ENCODE results near the gene ZNHIT1. TPM values are rescaled to one million over a fixed set of nuclear protein-coding genes. Genes with fewer than 3 reads are reported as not detected.

The ZNHIT1 gene
- total RNA-seq, 1 donor from 2014 or later: 115 TPM

- no peak for TF ChIP-seq EZH2 (IDR thresholded peaks at IDR 0.05; ENCODE audit: insufficient read depth, low read length)
- no peaks in the 10 kb centered on the region for H3K36me3 ChIP-seq (ENCODE audit: insufficient read depth, low read length)
- Mint-ChIP-seq H3K9me3 (ENCODE audit: unreplicated experiment) (peaks cover 11% of the 10 kb centered on the region), H3K36me3 (ENCODE audit: low read depth, unreplicated experiment) (no peaks in the 10 kb centered on the region), H3K4me3 (ENCODE audit: unreplicated experiment) (peak overlapping the region; percentile 57), H3K27me3 (ENCODE audit: low read depth, unreplicated experiment) (peaks cover 48% of the 10 kb centered on the region), H3K27ac (ENCODE audit: unreplicated experiment) (peak overlapping the region; percentile 66), H3K4me1 (ENCODE audit: low read depth, unreplicated experiment) (peaks cover 45% of the 10 kb centered on the region)
- H3K9me3 ChIP-seq (ENCODE audit: insufficient read depth, low read depth, low read length): peaks cover 6% of the 10 kb centered on the region
- peaks cover 58% of the 10 kb centered on the region for H3K4me1 ChIP-seq (ENCODE audit: insufficient read depth, low read length)
- H3K4me3 ChIP-seq (ENCODE audit: insufficient read depth, low read depth, low read length): no peak overlapping the region
- no peak for FAIRE-seq
- peaks cover 62% of the 10 kb centered on the region for H3K27me3 ChIP-seq (ENCODE audit: insufficient read depth, low read length)
- H3K79me2 ChIP-seq (ENCODE audit: insufficient read depth, low read length): no peaks in the 10 kb centered on the region
- H3K4me2 ChIP-seq (ENCODE audit: low read length): no peak overlapping the region
- H4K20me1 ChIP-seq (ENCODE audit: insufficient read depth, low read length): peaks cover 10% of the 10 kb centered on the region
- H2AFZ ChIP-seq (ENCODE audit: low read depth, low read length): no peak overlapping the region
- H3K9ac ChIP-seq (ENCODE audit: low read length): no peak overlapping the region
- no peak overlapping the region for H3K27ac ChIP-seq (ENCODE audit: low read depth, low read length)
- no peak for DNase-seq (ENCODE audit: low read depth)
These were observed 47.1 kb upstream of the ZNHIT1 start for GRCh38 chr7:101170617-101171441.

- Histone ChIP-seq H3K9me3 (ENCODE audit: insufficient read depth, low read depth, low read length) (peaks cover 6% of the 10 kb centered on the region), H3K27me3 (ENCODE audit: insufficient read depth, low read length) (peaks cover 64% of the 10 kb centered on the region), H3K4me3 (ENCODE audit: insufficient read depth, low read depth, low read length) (no peak overlapping the region), H3K79me2 (ENCODE audit: insufficient read depth, low read length) (no peaks in the 10 kb centered on the region), H3K4me2 (ENCODE audit: low read length) (no peak overlapping the region), H4K20me1 (ENCODE audit: insufficient read depth, low read length) (peaks cover 10% of the 10 kb centered on the region), H3K9ac (ENCODE audit: low read length) (no peak overlapping the region), H3K36me3 (ENCODE audit: insufficient read depth, low read length) (no peaks in the 10 kb centered on the region), H3K27ac (ENCODE audit: low read depth, low read length) (no peak overlapping the region), H2AFZ (ENCODE audit: low read depth, low read length) (no peak overlapping the region), H3K4me1 (ENCODE audit: insufficient read depth, low read length) (peaks cover 54% of the 10 kb centered on the region)
- Mint-ChIP-seq H3K27me3 (ENCODE audit: low read depth, unreplicated experiment) (peaks cover 53% of the 10 kb centered on the region), H3K27ac (ENCODE audit: unreplicated experiment) (peak overlapping the region; percentile 66), H3K36me3 (ENCODE audit: low read depth, unreplicated experiment) (no peaks in the 10 kb centered on the region), H3K4me1 (ENCODE audit: low read depth, unreplicated experiment) (peaks cover 40% of the 10 kb centered on the region), H3K9me3 (ENCODE audit: unreplicated experiment) (peaks cover 11% of the 10 kb centered on the region), H3K4me3 (ENCODE audit: unreplicated experiment) (peak overlapping the region; percentile 40)
- DNase-seq (ENCODE audit: low read depth): no peak
- FAIRE-seq: no peak
- TF ChIP-seq EZH2 (IDR thresholded peaks at IDR 0.05; ENCODE audit: insufficient read depth, low read length) (no peak), CTCF (IDR thresholded peaks at IDR 0.05; ENCODE audit: insufficient read depth, low read depth, low read length) (no peak)
These were observed 46.5 kb upstream of the ZNHIT1 start for GRCh38 chr7:101171442-101171837.

- H3K4me3 ChIP-seq (ENCODE audit: insufficient read depth, low read depth, low read length): no peak overlapping the region
- Mint-ChIP-seq H3K27ac (ENCODE audit: unreplicated experiment) (no peak overlapping the region), H3K36me3 (ENCODE audit: low read depth, unreplicated experiment) (no peaks in the 10 kb centered on the region), H3K27me3 (ENCODE audit: low read depth, unreplicated experiment) (peaks cover 60% of the 10 kb centered on the region), H3K4me3 (ENCODE audit: unreplicated experiment) (no peak overlapping the region), H3K4me1 (ENCODE audit: low read depth, unreplicated experiment) (peaks cover 36% of the 10 kb centered on the region), H3K9me3 (ENCODE audit: unreplicated experiment) (peaks cover 11% of the 10 kb centered on the region)
- H3K4me1 ChIP-seq (ENCODE audit: insufficient read depth, low read length): peaks cover 49% of the 10 kb centered on the region
- TF ChIP-seq CTCF (IDR thresholded peaks at IDR 0.05; ENCODE audit: insufficient read depth, low read depth, low read length) (no peak), EZH2 (IDR thresholded peaks at IDR 0.05; ENCODE audit: insufficient read depth, low read length) (peak; percentile 97)
- FAIRE-seq (no peak), DNase-seq (ENCODE audit: low read depth) (no peak)
- H4K20me1 ChIP-seq (ENCODE audit: insufficient read depth, low read length): peaks cover 10% of the 10 kb centered on the region
- no peak overlapping the region for H2AFZ ChIP-seq (ENCODE audit: low read depth, low read length)
- H3K9me3 ChIP-seq (ENCODE audit: insufficient read depth, low read depth, low read length): peaks cover 6% of the 10 kb centered on the region
- no peak overlapping the region for H3K9ac ChIP-seq (ENCODE audit: low read length)
- H3K27ac ChIP-seq (ENCODE audit: low read depth, low read length): no peak overlapping the region
- H3K4me2 ChIP-seq (ENCODE audit: low read length): peak overlapping the region; percentile 75
- peaks cover 67% of the 10 kb centered on the region for H3K27me3 ChIP-seq (ENCODE audit: insufficient read depth, low read length)
- H3K36me3 ChIP-seq (ENCODE audit: insufficient read depth, low read length): no peaks in the 10 kb centered on the region
- H3K79me2 ChIP-seq (ENCODE audit: insufficient read depth, low read length): no peaks in the 10 kb centered on the region
These were observed 45.7 kb upstream of the ZNHIT1 start for GRCh38 chr7:101172005-101172853.
